Skeletal muscle satellite cell (primary cell): ENCODE measurements around the gene RHPN2.
"Not testable (repeated sequence)": the region's sequence is repeated elsewhere in the genome, so short reads cannot be mapped to it uniquely, and the experiment has no call there.

Experiments used
- H3K27me3 ChIP-seq: 2 replicates; pipeline ENCODE4 v1.7.0; 2013; ENCODE audit warnings: low read length; ENCODE audit not compliant: control insufficient read depth, insufficient read depth
- H3K36me3 ChIP-seq: 2 replicates; pipeline ENCODE4 v1.7.0; 2013; ENCODE audit warnings: mild to moderate bottlenecking, control low read depth, low read length; ENCODE audit not compliant: insufficient read depth
- H3K4me1 ChIP-seq: 2 replicates; pipeline ENCODE4 v1.7.0; 2013; ENCODE audit warnings: low read length; ENCODE audit not compliant: control insufficient read depth, insufficient read depth
- H3K4me2 ChIP-seq: 2 replicates; pipeline ENCODE4 v1.7.0; 2013; ENCODE audit warnings: mild to moderate bottlenecking, low read length
- H3K4me3 ChIP-seq: 2 replicates; pipeline ENCODE4 v1.7.0; 2013; ENCODE audit warnings: low read length
- H3K9ac ChIP-seq: 2 replicates; pipeline ENCODE4 v1.7.0; 2013; ENCODE audit warnings: mild to moderate bottlenecking, low read depth, low read length, moderate library complexity
- H3K9me3 ChIP-seq: replicated peaks from 2 replicates; pipeline ENCODE4 v1.7.0; 2013; ENCODE audit warnings: mild to moderate bottlenecking, control low read depth, low read length

Gene RHPN2

GRCh38 chr19:33063753-33064457, 783 bp downstream of the RHPN2 start:
- peaks cover 5% of the 10 kb centered on the region for H3K4me1 ChIP-seq
- H3K36me3 ChIP-seq, result no peaks in the 10 kb centered on the region
- H3K27me3 ChIP-seq, result peaks cover 5% of the 10 kb centered on the region
- H3K4me3 ChIP-seq, result peak overlapping the region; percentile 69
- no peaks in the 10 kb centered on the region for H3K9me3 ChIP-seq
- no peak overlapping the region for H3K9ac ChIP-seq
- H3K4me2 ChIP-seq, result peak overlapping the region; percentile 75

GRCh38 chr19:33063356-33063752, 1.3 kb downstream of the RHPN2 start:
- H3K9me3 ChIP-seq, result no peaks in the 10 kb centered on the region
- peaks cover 5% of the 10 kb centered on the region for H3K4me1 ChIP-seq
- no peaks in the 10 kb centered on the region for H3K36me3 ChIP-seq
- peak overlapping the region; percentile 75 for H3K4me2 ChIP-seq
- H3K27me3 ChIP-seq, result peaks cover 5% of the 10 kb centered on the region
- H3K9ac ChIP-seq, result no peak overlapping the region
- H3K4me3 ChIP-seq, result no peak overlapping the region

GRCh38 chr19:33062902-33063301, 1.8 kb downstream of the RHPN2 start:
- no peaks in the 10 kb centered on the region for H3K9me3 ChIP-seq
- no peak overlapping the region for H3K9ac ChIP-seq
- H3K36me3 ChIP-seq, result no peaks in the 10 kb centered on the region
- peaks cover 5% of the 10 kb centered on the region for H3K4me1 ChIP-seq
- H3K27me3 ChIP-seq, result peaks cover 5% of the 10 kb centered on the region
- no peak overlapping the region for H3K4me2 ChIP-seq
- no peak overlapping the region for H3K4me3 ChIP-seq

DNA sequence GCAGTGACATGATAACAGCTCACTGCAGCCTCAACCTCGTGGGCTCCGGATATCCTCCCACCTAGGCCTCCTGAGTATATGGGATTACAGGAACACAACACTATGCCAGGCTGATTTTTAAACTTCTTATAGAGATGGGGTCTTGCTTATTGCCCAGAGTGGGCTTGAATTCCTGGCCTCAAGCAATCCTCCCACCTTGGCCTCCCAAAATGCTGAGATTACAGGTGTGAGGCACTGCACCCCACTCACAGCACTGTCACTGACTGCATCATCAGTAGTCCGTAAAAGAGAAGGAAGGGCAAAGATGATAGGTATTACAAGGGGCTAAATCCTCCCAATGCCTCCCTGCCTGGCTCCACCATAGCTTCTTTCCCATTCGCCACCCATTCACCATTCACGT, 4.1 kb downstream of the RHPN2 start:
- Histone ChIP-seq H3K36me3 (no peaks in the 10 kb centered on the region), H3K4me2 (no peak overlapping the region), H3K4me1 (peaks cover 5% of the 10 kb centered on the region), H3K27me3 (peaks cover 5% of the 10 kb centered on the region), H3K4me3 (no peak overlapping the region), H3K9ac (no peak overlapping the region), H3K9me3 (no peaks in the 10 kb centered on the region)

GRCh38 chr19:33055718-33056117, 9.0 kb downstream of the RHPN2 start:
- Histone ChIP-seq H3K4me2 (no peak overlapping the region), H3K27me3 (no peaks in the 10 kb centered on the region), H3K9me3 (no peaks in the 10 kb centered on the region), H3K4me1 (no peaks in the 10 kb centered on the region), H3K4me3 (no peak overlapping the region), H3K36me3 (no peaks in the 10 kb centered on the region), H3K9ac (no peak overlapping the region)

DNA sequence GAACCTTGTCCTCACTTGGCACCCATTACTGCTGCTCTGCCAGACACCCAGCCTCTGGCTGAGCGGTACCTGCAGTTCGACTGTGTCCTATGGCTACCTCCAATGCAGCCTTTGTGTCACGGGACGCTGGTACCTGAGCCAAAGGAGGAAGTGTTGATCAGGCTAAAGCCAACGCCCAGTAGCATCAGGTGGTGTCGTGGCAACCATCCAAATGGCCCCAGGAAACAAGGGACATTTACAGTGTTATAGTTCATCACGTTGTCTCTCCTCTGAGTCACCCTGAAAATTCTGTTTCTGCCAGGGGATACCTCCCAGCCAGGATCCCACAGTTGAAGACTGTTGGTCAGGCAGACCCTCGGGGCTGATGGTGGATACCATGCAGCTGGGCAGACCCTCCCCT, 10.1 kb downstream of the RHPN2 start:
- Histone ChIP-seq H3K27me3 (no peaks in the 10 kb centered on the region), H3K9me3 (no peaks in the 10 kb centered on the region), H3K4me3 (no peak overlapping the region), H3K4me2 (no peak overlapping the region), H3K9ac (no peak overlapping the region), H3K36me3 (no peaks in the 10 kb centered on the region), H3K4me1 (no peaks in the 10 kb centered on the region)

DNA sequence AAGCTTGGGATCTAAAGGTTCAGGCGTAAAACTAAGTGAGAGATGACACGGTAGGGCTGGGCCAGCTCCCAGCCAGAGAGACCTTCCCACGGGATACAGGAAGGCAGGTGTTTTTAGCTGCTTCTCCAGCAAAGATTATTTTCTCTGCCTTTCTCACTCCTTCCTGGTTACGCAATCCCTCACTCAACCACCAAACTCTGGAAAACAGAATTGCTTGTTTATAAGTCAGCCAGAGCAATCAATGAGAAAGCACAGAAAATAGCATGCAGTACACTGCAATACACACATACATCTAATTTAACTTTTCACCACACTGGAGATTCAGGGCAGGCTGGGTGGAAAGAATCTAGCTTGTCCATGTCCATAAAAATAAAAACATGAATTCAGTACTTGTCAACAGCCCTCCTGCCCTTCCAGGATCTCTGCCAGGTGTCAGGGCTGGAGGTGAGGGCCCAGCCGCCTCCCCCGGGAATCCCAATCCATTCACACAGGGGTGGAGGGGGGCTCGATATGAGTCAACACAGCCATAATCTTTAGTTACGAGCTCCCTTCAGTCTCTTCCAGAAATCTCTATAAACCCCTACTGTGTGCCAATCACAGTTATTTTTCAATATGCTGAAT, 12.2 kb downstream of the RHPN2 start:
- Histone ChIP-seq H3K4me1 (no peaks in the 10 kb centered on the region), H3K36me3 (no peaks in the 10 kb centered on the region), H3K4me2 (no peak overlapping the region), H3K4me3 (no peak overlapping the region), H3K9ac (no peak overlapping the region), H3K27me3 (no peaks in the 10 kb centered on the region), H3K9me3 (no peaks in the 10 kb centered on the region)

- Histone ChIP-seq H3K27me3 (no peaks in the 10 kb centered on the region), H3K4me3 (no peak overlapping the region), H3K4me2 (no peak overlapping the region), H3K36me3 (no peaks in the 10 kb centered on the region), H3K4me1 (no peaks in the 10 kb centered on the region), H3K9ac (no peak overlapping the region), H3K9me3 (no peaks in the 10 kb centered on the region)
These were observed 14.6 kb downstream of the RHPN2 start for GRCh38 chr19:33050110-33050509.

- Histone ChIP-seq H3K36me3 (no peaks in the 10 kb centered on the region), H3K9ac (no peak overlapping the region), H3K4me3 (no peak overlapping the region), H3K9me3 (no peaks in the 10 kb centered on the region), H3K4me2 (no peak overlapping the region), H3K4me1 (no peaks in the 10 kb centered on the region), H3K27me3 (no peaks in the 10 kb centered on the region)
These were observed 15.6 kb downstream of the RHPN2 start for GRCh38 chr19:33048806-33049676.

DNA sequence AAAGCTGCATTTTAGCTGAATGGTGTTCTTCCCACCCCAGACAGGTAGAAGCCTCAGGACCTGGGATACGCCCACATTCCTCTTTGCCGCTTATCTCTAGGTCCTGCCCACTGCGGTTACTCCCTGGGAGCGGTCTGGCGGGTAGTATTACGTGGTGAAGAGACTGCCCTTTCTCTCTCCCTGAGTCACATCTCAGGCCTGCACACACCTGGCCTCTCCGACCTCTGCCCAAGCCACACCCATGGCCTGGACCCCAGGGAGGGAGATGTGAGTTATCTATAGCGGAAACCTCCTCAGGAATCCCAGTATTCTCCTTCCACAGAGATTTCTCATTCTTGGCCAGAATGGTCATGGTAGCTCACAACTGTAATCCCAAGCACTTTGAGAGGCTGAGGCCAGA, 17.3 kb downstream of the RHPN2 start:
- Histone ChIP-seq H3K4me1 (no peaks in the 10 kb centered on the region), H3K9me3 (no peaks in the 10 kb centered on the region), H3K4me2 (no peak overlapping the region), H3K27me3 (no peaks in the 10 kb centered on the region), H3K9ac (no peak overlapping the region), H3K4me3 (no peak overlapping the region), H3K36me3 (no peaks in the 10 kb centered on the region)

- not testable (repeated sequence) for H3K4me2 ChIP-seq, H3K9ac ChIP-seq, H3K4me1 ChIP-seq
These were observed 22.9 kb downstream of the RHPN2 start for GRCh38 chr19:33041828-33042160.

More at GRCh38 chr19:33041828-33042160, 22.9 kb downstream of the RHPN2 start:
- H3K36me3 ChIP-seq, H3K27me3 ChIP-seq, H3K9me3 ChIP-seq, H3K4me3 ChIP-seq: not testable (repeated sequence)
